HG02884 (cell line): ENCODE measurements around the gene HEPHL1.
"Not testable (repeated sequence)": the region's sequence is repeated elsewhere in the genome, so short reads cannot be mapped to it uniquely, and the experiment has no call there.

Source experiments
- ATAC-seq: cut with Tn5 transposase; IDR thresholded peaks from one replicate; pipeline ENCODE4 v1.9.1; 2021; ENCODE audit warnings: mild to moderate bottlenecking, moderate library complexity; ENCODE audit not compliant: unreplicated experiment

Gene HEPHL1

DNA sequence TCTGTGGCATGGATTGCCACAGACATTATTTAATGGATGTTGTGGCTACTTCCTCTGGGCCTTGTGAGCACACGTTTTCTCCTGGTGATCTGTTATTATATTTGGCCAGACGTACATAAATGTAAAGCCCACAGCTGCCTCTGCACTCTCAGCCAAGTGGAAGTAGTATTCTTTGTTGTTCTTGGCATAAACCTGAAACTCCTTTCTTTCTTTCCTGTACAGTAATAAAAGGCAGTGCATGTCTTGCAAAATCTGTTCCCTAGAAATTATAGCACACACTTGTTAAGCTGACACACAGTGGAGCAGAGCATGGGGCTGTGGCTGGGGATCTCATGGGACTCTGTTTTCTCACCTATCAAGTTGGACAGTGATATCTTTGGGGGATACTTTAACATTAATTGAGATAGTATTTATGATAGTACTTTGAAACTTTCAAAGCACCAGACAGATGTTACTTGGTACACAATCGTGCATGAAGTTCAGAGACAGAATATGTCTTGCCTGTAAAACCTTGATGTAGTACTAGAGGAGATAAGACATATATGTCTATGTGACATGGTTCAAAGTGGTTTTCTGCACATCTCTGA lies 128.4 kb downstream of the HEPHL1 start:
- no peak for ATAC-seq

DNA sequence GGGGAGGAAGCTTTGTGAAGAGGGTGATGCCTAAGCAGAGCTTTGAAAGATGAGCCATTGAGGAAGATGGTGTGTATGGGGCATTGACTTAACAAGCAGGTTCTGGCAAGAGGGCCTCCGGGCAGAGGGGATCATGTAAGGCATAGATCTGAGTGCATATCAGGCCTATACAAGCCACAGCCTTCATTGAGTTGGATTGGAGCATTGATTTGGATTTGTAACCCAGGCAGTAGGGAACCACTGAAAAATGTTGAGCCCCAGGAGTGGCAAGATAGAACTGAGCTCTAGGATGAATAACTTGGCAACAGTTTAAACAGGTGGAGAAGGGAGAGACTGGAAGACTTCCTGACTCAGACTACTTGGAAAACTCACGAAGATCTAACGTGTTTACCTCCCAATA lies 128.9 kb downstream of the HEPHL1 start:
- no peak for ATAC-seq

DNA sequence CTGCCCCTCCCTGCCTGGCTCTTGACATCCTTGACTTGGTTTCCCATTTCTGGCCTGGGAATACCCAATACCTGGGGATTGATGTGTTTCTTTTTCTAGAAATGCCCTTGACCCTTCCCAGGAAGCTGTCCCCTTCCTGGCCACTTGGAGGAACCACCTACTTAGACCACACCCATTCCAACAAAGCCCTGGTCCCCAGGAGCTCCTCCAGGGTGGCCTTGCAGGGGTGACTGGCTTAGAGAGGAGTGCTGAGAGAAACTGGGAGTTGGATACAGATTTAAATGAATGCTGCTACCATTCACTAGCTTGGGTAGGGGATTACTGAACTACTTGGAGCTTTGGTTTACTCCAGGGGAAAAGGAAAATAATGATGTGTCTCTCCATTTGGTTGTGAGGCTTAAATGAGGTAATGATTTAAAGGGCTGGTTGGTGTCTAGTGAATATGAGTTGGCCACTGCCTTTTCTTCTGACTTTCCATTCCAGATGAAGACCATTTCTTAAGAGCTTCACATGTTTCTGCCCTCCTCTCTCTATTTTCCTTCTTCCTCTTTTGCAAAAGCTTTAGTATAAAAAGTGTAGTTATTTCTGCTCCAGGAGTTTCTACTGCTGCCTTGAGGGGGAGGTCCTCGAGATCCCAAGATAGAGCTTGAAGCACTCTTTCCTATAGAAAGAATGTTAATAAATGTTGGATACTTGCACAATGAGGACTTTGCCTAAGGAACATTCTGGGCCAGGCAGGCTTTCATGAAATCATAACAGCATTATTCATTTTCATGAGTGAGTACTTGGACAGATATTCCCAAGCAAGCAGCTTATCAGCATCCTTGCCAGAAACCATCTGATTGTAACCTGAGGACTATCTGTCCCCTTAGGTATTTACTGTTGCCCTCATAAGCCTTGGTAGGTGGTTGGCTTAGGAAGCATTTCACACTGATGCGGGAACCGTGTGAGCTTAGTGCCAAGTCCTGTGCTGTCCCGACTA lies 129.8 kb downstream of the HEPHL1 start:
- ATAC-seq = no peak

- no peak for ATAC-seq
Observed at GRCh38 chr11:94151903-94152677, 130.9 kb downstream of the HEPHL1 start.

DNA sequence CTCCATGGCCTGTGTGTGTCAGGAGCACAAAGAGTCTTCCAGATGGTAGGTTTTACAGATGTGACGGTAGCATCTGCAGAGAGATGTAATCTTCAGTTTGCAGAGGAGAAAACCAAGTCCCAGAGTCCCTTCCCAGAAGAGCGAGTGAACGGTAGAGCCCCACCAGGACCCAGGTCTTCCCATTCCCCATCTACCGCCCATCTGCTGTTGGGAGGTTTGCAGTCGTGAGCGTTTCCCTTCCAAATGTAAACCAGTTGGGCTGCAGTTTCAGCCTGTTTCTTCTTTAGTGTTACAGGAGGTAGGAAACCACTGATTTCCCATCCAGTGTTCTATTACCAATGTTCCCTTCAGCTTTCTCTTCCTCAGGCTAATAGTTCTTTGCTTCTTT lies 131.5 kb downstream of the HEPHL1 start:
- no peak for ATAC-seq

DNA sequence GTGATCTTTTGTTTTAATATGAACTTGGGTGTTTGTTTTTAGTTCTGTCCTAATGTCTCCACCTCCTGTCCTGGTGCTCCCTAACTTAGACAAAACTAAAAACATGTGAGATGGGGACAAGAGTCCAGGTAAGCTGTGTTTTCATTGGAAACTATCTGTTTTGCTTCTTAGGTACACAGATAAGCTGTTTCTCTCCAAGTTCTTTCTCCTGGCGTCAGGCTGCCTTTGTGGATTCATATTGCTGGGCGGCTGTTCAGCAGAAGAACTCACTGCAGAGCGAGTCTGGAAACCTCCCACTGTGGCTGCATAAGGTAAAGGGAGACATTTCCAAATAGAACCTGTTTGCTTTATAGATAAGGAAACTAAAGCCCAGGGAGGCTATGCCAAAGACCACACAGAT lies 132.2 kb downstream of the HEPHL1 start:
- no peak for ATAC-seq

DNA sequence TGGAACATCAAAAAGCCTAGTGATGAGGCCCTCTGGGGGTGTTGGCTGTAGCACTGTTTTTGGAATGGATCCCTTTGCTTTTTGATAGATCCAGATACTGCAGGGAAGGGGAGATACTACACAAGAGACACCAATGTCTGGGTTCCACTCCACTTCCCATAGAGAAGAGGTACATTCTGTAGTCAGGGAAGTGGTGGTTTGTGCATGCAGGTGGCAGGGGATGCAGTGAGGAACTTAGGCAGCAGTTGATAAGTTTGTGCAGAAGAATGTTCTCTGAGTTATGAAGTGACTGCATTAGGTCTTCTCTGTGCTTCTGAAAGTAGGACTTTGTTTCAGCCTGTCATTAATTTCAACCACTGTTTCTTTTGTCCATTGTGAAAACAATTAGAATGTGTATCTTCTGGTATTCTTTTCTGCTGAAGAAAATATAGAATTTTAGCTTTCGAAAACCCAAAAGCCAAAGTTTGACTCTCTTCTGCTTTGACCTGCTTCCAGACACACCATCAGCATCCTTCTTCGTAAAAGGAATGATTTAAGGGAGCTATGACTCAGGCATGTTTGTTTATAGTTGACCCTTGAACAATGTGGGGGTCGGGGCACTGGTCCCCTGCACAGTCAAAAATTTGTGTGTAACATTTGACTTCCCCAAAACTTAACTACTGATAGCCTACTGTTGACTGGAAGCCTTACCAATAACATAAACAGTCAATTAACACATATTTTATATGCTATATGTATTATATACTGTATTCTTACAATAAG lies 133.1 kb downstream of the HEPHL1 start:
- ATAC-seq = no peak

- not testable (repeated sequence) for ATAC-seq
Observed at GRCh38 chr11:94157339-94157738, 136.2 kb downstream of the HEPHL1 start.
